ENCODE measurements around the gene GRIA4.
"Not testable (repeated sequence)": the region's sequence is repeated elsewhere in the genome, so short reads cannot be mapped to it uniquely, and the experiment has no call there.

The GRIA4 gene

GRCh38 chr11:105720096-105720495 is 110.2 kb downstream of the GRIA4 start:
- DNase-seq = no peak

- no peak for DNase-seq
Observed at GRCh38 chr11:105723269-105723668, 113.4 kb downstream of the GRIA4 start.

GRCh38 chr11:105732611-105733010 is 122.7 kb downstream of the GRIA4 start:
- DNase-seq = no peak

DNA sequence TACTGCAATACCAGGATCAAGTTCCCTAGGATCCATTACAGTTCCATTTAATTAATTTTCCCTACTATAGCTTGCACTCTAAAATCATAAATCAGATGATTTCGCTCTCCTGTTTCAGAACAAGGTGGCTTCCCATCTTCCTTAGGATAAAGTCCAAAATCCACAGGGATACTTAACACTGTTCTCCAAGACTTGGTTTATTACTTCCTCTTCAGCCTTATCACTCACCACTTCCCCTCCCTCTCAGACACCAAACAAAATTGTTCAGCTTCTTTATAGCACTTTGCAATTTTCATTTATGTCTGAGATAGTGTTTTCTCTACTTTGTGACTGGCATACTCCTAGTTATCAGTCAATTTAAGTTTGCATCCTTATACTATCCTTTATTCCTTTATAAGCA is 124.6 kb downstream of the GRIA4 start:
- no peak for DNase-seq

GRCh38 chr11:105738251-105738650 is 128.4 kb downstream of the GRIA4 start:
- DNase-seq = no peak

GRCh38 chr11:105738986-105739795 is 129.3 kb downstream of the GRIA4 start:
- DNase-seq = no peak

DNA sequence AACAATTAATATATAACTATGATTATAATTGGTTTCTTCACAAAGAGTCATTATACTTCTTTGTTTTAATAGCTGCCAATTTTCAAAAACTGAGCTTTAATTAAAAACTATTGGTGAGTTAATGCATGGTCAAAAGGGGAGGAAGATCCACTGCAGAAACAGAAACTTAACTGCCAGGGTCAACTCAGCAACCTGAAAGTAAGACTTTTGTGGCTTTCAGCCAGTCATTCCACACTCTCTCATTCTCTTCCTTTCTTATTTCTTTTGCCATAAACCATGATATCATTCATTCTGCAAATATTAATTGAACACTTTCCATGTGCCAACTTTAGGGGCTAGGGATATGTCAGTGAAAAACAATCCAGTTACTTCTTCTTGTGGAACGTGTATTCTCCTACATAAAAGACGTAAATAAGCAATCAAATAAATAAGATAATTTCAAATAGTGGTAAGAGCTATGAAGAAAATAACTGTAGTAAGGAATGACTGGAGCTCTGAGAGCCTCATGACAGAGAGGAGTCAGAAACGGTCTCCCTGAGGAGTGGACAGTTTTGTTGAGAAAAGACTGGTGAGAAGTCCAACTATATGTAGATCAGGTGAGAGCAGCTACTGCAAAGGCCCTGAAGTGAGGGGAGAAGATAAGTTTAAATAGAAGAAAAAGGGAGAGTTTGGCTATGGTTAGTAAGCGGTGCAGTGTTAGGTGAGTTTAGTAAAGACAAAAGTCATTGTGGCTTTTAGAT is 130.5 kb downstream of the GRIA4 start:
- no peak for DNase-seq

- DNase-seq = no peak
Observed at GRCh38 chr11:105741488-105742020, 131.7 kb downstream of the GRIA4 start.

GRCh38 chr11:105754260-105754659 is 144.4 kb downstream of the GRIA4 start:
- no peak for DNase-seq

DNA sequence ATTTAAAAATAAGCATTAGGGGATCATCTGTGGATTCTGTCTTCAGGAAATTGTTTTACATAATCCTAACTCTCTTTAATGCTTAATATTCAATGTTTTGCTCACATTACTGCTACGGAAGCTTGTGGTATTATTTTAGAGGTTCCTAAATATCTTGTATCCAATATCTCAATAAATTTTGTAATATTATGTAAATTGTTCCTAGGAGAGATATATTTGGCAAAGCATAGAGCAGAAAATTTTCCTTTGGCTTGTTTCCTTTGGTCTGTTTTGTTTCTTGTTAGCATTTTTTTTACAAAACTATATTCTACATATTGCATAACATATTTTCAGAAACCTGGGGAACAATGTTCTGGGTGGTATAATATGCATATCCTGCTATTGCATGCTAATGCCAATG is 144.8 kb downstream of the GRIA4 start:
- no peak for DNase-seq

DNA sequence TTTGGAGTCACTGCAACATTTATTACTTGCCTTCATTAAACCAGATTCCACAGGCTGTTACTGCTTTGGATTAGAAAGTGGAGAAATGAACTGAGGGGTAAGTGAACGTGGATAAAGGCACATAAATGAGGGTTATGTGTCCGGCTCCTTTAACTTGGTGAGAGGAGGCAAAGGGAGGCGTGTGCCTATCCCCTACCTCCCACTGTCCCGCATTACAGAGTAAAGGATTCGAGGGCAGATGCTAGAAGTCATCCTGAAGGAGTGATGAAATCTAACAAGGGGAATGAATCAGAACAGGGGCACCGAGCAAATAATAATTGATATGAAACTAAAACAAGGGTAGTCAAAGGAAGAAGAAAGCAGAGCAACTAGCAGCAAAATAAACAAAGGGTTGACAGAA is 147.2 kb downstream of the GRIA4 start:
- DNase-seq = no peak

DNA sequence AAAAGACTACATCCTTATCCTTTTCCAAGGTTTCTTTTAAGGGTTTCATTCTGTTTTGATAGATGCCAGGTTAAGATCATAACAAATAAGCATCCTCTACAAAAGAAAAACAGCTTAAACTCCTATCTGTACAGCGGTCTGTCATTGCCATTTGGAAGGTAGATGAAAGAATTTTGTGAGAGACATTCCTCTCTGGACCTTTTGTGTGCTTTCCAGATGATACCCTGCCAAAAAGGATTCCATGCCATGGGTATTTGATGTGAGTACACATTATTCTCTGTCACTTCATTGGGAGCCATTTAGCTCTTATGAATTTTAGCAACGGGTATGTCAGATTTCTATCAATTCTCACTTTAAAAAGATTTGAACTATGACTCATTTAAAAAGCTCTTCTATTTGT is 153.7 kb downstream of the GRIA4 start:
- no peak for DNase-seq

GRCh38 chr11:105767931-105768330 is 158.1 kb downstream of the GRIA4 start:
- no peak for DNase-seq

- no peak for DNase-seq
Observed at GRCh38 chr11:105769627-105770026, 159.8 kb downstream of the GRIA4 start.

DNA sequence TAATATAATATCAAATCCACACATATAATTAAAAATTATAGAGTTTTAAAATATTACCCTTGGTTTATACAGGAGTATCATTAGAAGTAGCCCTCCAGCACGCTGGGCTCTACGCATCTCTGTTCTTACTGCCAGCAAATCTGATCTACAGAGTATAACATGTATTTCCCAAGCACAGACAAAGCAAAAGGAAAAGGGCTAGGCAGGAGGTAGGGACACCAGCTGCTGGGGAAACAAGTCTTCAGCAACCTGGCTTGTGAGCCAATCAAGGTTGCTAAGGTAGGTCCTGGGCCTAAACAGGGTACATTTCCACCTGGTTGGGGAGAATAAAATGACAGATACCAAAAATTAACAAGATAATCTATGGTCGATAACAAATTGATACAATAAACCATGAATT is 163.6 kb downstream of the GRIA4 start:
- DNase-seq = not testable (repeated sequence)

GRCh38 chr11:105774899-105775298 is 165.0 kb downstream of the GRIA4 start:
- DNase-seq = no peak

- DNase-seq = no peak
Observed at GRCh38 chr11:105780781-105781525, 171.1 kb downstream of the GRIA4 start.

- DNase-seq = no peak
Observed at GRCh38 chr11:105781807-105782206, 171.9 kb downstream of the GRIA4 start.

DNA sequence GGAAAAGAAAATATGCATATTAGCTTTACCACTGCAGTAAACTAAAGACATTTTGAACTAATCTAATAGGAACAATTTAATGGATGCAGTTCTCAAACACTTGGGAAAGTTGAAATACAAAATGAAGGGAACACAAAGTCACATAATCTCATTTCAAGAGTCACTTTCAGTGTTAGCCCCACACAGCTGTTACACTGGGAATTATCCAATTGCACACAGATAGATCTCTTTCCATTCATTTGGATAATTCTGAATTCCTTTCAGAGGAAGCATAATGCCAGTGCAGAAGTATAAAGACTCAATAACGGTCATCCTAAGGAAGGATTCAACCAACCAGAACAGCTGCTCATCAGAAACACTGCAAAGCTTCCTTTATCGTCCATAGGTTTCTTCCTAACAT is 173.3 kb downstream of the GRIA4 start:
- no peak for DNase-seq

- not testable (repeated sequence) for DNase-seq
Observed at GRCh38 chr11:105785850-105786249, 176.0 kb downstream of the GRIA4 start.

DNA sequence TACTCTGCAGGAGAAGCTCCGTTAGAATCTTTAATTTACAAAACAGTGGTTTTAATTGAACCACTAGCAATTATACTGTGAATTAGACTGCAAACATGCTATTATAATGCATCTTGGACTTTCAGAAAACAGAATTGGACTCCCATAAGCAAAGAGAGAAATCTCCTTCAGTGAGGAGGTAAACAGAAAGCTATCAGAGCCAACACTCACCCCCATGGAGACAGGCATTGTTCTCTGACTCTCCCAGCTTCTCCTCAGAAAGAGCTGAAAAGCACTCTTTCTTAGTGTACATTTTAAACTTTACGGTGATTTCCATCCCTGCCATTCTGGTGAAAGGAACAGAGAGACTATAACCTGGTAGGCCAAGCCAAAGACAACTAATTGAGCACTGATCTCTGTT is 176.9 kb downstream of the GRIA4 start:
- DNase-seq = no peak

GRCh38 chr11:105789579-105790420 is 179.9 kb downstream of the GRIA4 start:
- no peak for DNase-seq
